Thyroid gland (tissue), 4 donors: ENCODE data around the gene STAP1. TPM values are rescaled to one million over a fixed set of nuclear protein-coding genes. Genes with fewer than 3 reads are reported as not detected.

Source experiments
- small RNA-seq: library from RNA; depleted of rRNA; stranded (forward); fragments of <200 nt; gene quantifications from one replicate; pipeline ENCODE3, GENCODE V24; 2016
- total RNA-seq, 4 donors: library from RNA; depleted of rRNA; stranded (reverse); fragments of >200 nt; gene quantifications; one replicate each; pipeline ENCODE4 v1.2.3, GENCODE V29; 2016

STAP1 gene
- total RNA-seq, 4 donors from 2014 or later = not detected

Small RNAs within 50 kb of the gene (small RNA-seq; reads per million reads assigned to genes)
- not detected for gene AC096720.1

Other genes with a start within 250 kb of the STAP1 start
- 10 to 100 TPM; 33.2 to 49.4 (median 38.5) TPM for gene CENPC, start 13.2 kb upstream of the STAP1 start, total RNA-seq
- 100 to 1,000 TPM in 2 of 4 donors, 10 to 100 TPM in 2; 31.9 to 180 (median 97.5) TPM for gene UBA6, start 142.4 kb downstream of the STAP1 start, total RNA-seq
- gene GNRHR, start 195.7 kb downstream of the STAP1 start, total RNA-seq = not detected